IPS-18a (cell line): Measurements from ENCODE around the gene SYNJ2.

ENCODE experiments used
- H3K27ac ChIP-seq: one replicate; pipeline ENCODE4 v1.5.1; 2013; ENCODE audit warnings: low read length
- H3K27me3 ChIP-seq: one replicate; pipeline ENCODE4 v1.6.1; 2013; ENCODE audit warnings: mild to moderate bottlenecking, low read length; ENCODE audit not compliant: control insufficient read depth, insufficient read depth
- H3K36me3 ChIP-seq: one replicate; pipeline ENCODE4 v1.6.1; 2013; ENCODE audit warnings: low read depth, low read length; ENCODE audit not compliant: control insufficient read depth
- H3K4me1 ChIP-seq: one replicate; pipeline ENCODE4 v1.6.1; 2013; ENCODE audit warnings: low read depth, low read length; ENCODE audit not compliant: control insufficient read depth
- H3K4me3 ChIP-seq: one replicate; pipeline ENCODE4 v1.5.1; 2013; ENCODE audit warnings: low read length
- H3K9ac ChIP-seq: one replicate; pipeline ENCODE4 v1.6.1; 2013; ENCODE audit warnings: mild to moderate bottlenecking, low read length, moderate library complexity
- H3K9me3 ChIP-seq: one replicate; pipeline ENCODE4 v1.6.1; 2013; ENCODE audit warnings: low read depth, low read length; ENCODE audit not compliant: control insufficient read depth

The SYNJ2 gene

GRCh38 chr6:158056355-158056754, 74.7 kb downstream of the SYNJ2 start:
- H3K9ac ChIP-seq, result no peak overlapping the region
- no peaks in the 10 kb centered on the region for H3K9me3 ChIP-seq
- H3K27me3 ChIP-seq, result no peaks in the 10 kb centered on the region
- H3K27ac ChIP-seq, result no peak overlapping the region
- no peaks in the 10 kb centered on the region for H3K36me3 ChIP-seq
- no peaks in the 10 kb centered on the region for H3K4me1 ChIP-seq
- H3K4me3 ChIP-seq, result no peak overlapping the region

GRCh38 chr6:158056804-158057203, 75.1 kb downstream of the SYNJ2 start:
- no peaks in the 10 kb centered on the region for H3K27me3 ChIP-seq
- no peaks in the 10 kb centered on the region for H3K9me3 ChIP-seq
- no peaks in the 10 kb centered on the region for H3K4me1 ChIP-seq
- no peak overlapping the region for H3K4me3 ChIP-seq
- no peak overlapping the region for H3K27ac ChIP-seq
- no peaks in the 10 kb centered on the region for H3K36me3 ChIP-seq
- H3K9ac ChIP-seq, result no peak overlapping the region

- Histone ChIP-seq H3K9ac (no peak overlapping the region), H3K4me1 (no peaks in the 10 kb centered on the region), H3K4me3 (no peak overlapping the region), H3K36me3 (no peaks in the 10 kb centered on the region), H3K27ac (no peak overlapping the region), H3K27me3 (no peaks in the 10 kb centered on the region), H3K9me3 (no peaks in the 10 kb centered on the region)
Measured at GRCh38 chr6:158057213-158057987, 75.7 kb downstream of the SYNJ2 start.

GRCh38 chr6:158058171-158058651, 76.5 kb downstream of the SYNJ2 start:
- H3K4me3 ChIP-seq, result no peak overlapping the region
- no peaks in the 10 kb centered on the region for H3K27me3 ChIP-seq
- H3K9me3 ChIP-seq, result no peaks in the 10 kb centered on the region
- H3K9ac ChIP-seq, result no peak overlapping the region
- H3K36me3 ChIP-seq, result no peaks in the 10 kb centered on the region
- H3K27ac ChIP-seq, result no peak overlapping the region
- H3K4me1 ChIP-seq, result no peaks in the 10 kb centered on the region

- Histone ChIP-seq H3K27ac (no peak overlapping the region), H3K9me3 (no peaks in the 10 kb centered on the region), H3K4me1 (no peaks in the 10 kb centered on the region), H3K9ac (no peak overlapping the region), H3K4me3 (no peak overlapping the region), H3K36me3 (no peaks in the 10 kb centered on the region), H3K27me3 (no peaks in the 10 kb centered on the region)
Measured at GRCh38 chr6:158059108-158059507, 77.4 kb downstream of the SYNJ2 start.

GRCh38 chr6:158060455-158061360, 79.0 kb downstream of the SYNJ2 start:
- Histone ChIP-seq H3K36me3 (no peaks in the 10 kb centered on the region), H3K27ac (no peak overlapping the region), H3K9me3 (no peaks in the 10 kb centered on the region), H3K27me3 (no peaks in the 10 kb centered on the region), H3K4me1 (no peaks in the 10 kb centered on the region), H3K4me3 (no peak overlapping the region), H3K9ac (no peak overlapping the region)

GRCh38 chr6:158061361-158061708, 79.7 kb downstream of the SYNJ2 start:
- no peaks in the 10 kb centered on the region for H3K4me1 ChIP-seq
- H3K4me3 ChIP-seq, result no peak overlapping the region
- H3K36me3 ChIP-seq, result no peaks in the 10 kb centered on the region
- H3K9me3 ChIP-seq, result no peaks in the 10 kb centered on the region
- no peak overlapping the region for H3K9ac ChIP-seq
- H3K27me3 ChIP-seq, result no peaks in the 10 kb centered on the region
- no peak overlapping the region for H3K27ac ChIP-seq

- Histone ChIP-seq H3K4me3 (no peak overlapping the region), H3K9ac (no peak overlapping the region), H3K27me3 (no peaks in the 10 kb centered on the region), H3K4me1 (no peaks in the 10 kb centered on the region), H3K27ac (no peak overlapping the region), H3K36me3 (no peaks in the 10 kb centered on the region), H3K9me3 (no peaks in the 10 kb centered on the region)
Measured at GRCh38 chr6:158061709-158062461, 80.2 kb downstream of the SYNJ2 start.

- no peaks in the 10 kb centered on the region for H3K4me1 ChIP-seq
- H3K36me3 ChIP-seq, result no peaks in the 10 kb centered on the region
- no peaks in the 10 kb centered on the region for H3K27me3 ChIP-seq
- no peak overlapping the region for H3K9ac ChIP-seq
- no peaks in the 10 kb centered on the region for H3K9me3 ChIP-seq
- H3K27ac ChIP-seq, result no peak overlapping the region
- no peak overlapping the region for H3K4me3 ChIP-seq
Measured at GRCh38 chr6:158063736-158064135, 82.1 kb downstream of the SYNJ2 start.

GRCh38 chr6:158064725-158065251, 83.1 kb downstream of the SYNJ2 start:
- Histone ChIP-seq H3K36me3 (no peaks in the 10 kb centered on the region), H3K4me1 (no peaks in the 10 kb centered on the region), H3K27me3 (no peaks in the 10 kb centered on the region), H3K4me3 (no peak overlapping the region), H3K9me3 (no peaks in the 10 kb centered on the region), H3K27ac (no peak overlapping the region), H3K9ac (no peak overlapping the region)

GRCh38 chr6:158066136-158066781, 84.6 kb downstream of the SYNJ2 start:
- Histone ChIP-seq H3K27ac (no peak overlapping the region), H3K36me3 (peaks cover 4% of the 10 kb centered on the region), H3K9me3 (no peaks in the 10 kb centered on the region), H3K27me3 (no peaks in the 10 kb centered on the region), H3K9ac (no peak overlapping the region), H3K4me1 (no peaks in the 10 kb centered on the region), H3K4me3 (no peak overlapping the region)
